ENCODE data around the gene HNF4A.
A peak's percentile ranks its signal among the peaks of the same experiment; 100 is the strongest.
"Not testable (repeated sequence)": the region's sequence is repeated elsewhere in the genome, so short reads cannot be mapped to it uniquely, and the experiment has no call there.

HNF4A gene

DNA sequence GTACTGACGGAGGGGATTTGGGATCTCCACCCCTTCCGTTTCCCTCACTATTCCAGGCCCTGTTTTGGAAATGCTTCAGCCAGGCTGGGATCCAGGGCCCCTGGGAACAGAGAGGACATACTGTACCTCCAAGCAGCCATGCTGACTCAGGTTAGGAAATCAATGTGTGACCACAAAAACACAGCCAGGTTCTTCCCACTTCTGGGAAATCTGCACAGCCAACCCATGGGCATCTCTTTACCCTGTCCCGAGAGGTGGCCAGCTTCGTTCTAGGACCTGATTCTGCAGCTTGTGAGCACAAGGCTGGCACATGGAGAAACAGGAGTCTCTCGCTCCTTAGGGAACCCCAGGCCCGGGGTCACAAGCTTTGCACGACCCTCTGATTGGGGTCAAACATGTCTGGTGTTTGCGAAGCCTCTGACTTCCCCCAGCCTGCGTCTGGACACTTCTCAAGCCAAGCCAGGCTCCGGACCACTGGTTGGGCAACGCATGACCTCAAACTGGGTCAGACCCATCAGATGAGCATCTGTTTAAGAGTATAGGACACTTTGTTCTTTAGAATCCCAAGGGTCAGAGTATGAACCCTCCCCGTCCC lies 111.9 kb downstream of the HNF4A start:
- DNase-seq: no peak

DNA sequence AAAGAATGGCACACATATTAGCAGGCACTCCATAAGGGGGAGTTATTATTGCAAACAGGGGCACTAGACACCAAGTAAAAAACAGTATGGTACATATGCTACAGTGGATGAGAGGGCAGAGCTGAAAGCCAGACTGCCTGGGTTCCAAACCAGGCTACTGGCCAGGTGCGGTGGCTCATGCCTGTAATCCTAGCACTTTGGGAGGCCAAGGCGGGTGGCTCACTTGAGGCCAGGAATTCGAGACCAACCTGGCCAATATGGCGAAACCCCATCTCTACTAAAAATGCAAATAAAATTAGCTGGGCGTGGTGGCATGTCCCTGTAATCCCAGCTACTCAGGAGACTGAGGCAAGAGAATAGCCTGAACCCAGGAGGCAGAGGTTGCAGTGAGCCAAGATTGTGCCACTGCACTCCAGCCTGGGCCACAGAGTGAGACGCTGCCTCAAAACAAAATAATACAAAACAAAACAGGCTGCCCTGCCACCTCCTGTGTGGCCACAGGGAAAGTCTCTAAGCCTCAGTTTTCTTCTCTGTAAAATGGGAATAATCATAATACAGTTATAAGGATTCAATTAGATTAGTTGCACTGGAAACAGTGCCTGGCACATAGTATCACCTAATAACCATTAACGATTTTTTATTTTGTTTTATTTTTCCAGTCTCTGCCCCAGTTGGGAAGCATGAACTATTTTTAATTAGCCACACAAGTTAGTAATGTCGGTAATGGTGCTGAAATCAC lies 112.7 kb downstream of the HNF4A start:
- DNase-seq: no peak

DNA sequence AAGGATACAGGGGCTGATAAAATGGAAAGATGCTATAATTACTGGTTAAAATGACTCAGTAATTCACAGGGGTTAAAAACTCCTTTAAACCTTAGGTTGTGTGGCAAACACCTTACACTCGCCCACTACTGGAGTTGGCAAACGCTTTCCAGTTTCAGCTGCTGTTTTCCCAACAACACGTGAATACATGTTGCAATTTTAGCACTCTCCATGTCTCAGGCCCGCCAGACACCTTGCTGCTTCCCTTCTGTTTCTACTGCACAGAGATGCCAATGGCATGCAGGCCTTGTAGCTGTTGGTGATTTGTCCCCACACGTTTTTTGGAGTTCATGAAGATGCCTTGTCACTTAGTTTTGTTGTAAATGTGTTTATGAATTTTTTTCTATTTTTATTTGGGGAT lies 114.8 kb downstream of the HNF4A start:
- no peak for DNase-seq

DNA sequence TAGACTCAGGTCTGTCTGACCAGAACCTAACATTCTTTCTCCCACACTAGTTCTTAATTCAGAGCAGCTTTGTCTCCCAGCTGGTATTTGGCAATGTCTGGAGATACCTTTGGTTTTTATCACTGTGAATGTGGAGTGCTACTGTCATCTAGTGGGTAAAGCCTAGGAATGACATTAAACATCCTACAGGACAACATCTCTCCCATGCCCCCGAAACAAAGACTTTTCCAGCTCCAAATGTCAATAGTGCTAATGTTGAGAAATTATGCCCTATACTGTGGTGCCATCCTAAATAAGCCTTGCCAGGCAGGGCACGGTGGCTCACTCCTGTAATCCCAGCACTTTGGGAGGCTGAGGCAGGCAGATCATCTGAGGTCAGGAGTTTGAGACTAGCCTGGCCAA lies 116.0 kb downstream of the HNF4A start:
- DNase-seq: no peak

DNA sequence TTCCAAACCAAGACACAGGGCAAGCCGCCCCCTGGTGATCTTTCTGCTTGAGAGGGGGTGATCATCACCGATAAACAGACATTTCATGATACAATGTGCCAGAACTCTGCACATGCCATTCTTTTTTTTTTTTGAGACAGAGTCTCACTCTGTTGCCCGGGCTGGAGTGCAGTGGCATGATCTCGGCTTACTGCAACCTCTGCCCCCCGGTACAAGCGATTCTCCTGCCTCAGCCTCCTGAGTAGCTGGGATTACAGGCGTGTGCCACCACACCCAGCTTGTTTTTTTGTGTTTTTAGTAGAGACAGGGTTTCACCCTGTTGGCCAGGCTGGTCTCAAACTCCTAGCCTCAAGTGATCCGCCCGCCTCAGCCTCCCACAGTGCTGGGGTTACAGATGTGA lies 116.8 kb downstream of the HNF4A start:
- DNase-seq: not testable (repeated sequence)

DNA sequence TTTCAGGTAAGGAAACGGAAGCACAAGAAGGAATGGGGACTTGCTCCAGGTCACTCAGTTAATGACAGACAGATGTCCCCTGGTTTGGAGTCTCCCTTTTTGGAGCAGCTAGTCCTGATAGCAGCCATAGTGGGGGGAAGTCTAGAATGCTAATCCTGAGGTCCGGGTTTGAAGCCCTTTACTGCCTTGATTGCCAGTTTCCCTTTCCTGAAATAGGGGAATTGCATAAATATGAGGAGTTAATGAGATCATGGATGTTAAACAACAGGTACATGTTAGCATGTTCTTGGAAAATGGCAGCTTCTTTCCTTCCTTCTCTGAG lies 119.8 kb downstream of the HNF4A start:
- DNase-seq: no peak

DNA sequence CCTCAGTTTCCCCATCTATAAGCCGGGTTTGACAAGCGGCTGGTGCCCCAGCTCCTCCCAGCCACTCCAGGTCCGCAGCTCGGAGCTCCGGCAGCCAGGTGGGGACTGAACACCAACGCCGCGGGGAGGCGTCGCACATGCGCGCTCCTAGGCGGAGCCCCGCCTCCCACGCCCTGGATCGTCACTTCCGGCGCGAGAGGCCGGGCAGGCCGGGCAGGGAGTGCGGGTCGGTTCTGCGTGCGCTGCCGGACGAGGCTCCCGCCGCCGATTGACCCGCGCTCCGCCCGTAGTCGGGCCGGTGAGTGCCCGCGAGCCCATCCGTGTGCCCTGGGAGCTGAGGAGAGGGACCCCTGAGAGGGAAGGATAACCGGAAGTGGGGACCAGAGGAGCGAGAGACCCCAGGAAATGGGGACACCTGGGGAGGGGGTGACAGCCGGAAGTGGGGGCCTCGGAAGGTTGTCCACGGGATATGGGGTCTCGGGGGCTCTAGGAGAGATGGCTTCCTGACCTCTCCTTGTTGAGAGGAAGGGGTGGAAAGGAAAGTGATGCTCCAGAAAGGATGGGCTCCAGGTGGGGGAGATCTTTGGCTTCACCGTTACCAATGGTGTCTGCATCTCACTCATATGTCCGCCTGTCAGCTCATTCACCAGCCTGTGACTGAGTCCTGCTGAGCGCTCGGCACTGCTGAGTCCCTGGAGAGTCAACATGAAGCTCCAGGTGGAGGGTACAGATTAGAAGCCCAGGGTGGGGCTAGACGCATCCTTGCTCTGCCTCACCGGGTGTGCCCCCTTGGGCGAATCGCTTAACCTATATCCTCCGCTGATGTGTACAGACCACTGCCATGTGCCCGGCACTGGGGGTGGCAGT lies 120.4 kb downstream of the HNF4A start, which contains the start of gene TTPAL:
TTPAL (plus strand) TSS at position 181 of the 867 bp plus-strand sequence. CDS start 4,126 bp downstream, outside the sequence.
- peak; percentile 25 to 91 (median 76) for DNase-seq

DNA sequence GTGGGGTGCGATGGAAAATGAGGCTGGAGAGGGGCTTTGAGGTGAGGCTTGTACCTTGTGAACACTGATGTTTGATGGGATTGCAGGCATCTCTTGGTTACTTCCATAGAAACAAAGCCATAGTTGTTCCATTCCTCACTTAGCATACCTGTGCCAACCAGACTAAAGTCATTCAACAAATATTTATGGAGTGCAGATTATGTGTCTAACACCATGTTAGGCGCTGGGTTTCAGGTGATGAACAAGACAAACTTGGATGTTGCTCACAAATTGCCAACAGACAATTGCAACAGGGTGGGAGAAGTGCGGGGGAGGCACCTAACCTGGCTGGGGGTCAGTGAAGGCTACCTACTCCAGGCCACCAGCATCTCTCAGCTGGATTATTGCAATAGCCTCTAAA lies 121.7 kb downstream of the HNF4A start:
- no peak for DNase-seq

DNA sequence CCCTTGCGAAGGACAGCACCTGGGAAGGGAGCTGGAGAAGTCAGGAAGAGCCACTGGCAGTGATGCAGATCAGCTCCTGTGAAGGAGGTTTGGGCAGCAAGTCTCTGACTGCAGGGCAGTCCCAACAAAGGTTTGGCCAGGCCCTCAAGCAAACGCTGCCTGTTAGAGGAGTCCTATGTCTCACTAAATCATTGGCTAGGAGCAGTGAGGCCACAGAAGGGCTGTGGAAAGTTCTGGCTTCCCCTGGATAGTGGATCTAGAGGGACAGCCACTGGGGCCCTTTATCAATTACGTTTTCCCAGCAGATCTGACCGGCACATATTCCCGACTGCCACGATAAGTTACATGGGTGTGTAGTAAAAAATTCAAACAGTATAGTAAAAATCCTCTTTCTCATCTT lies 122.7 kb downstream of the HNF4A start:
- no peak for DNase-seq

DNA sequence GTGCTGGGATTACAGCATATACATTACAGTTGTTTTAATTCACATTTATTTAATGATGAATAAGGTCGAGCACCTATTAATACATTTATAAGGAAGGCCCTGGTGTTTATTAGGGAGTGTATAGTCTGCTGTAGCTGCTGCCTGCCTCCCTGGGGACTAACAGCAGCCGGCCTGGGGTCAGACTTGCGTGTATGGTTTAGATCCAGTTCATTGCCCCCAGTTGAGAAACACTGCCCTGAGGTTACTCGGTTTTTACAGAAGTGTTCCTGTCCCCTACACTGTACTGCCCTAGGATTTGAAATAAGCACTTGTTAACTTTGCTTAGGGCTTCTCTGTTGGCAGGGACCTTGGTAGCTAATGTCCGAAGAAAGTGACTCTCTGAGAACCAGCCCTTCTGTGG lies 124.1 kb downstream of the HNF4A start:
- no peak for DNase-seq

DNA sequence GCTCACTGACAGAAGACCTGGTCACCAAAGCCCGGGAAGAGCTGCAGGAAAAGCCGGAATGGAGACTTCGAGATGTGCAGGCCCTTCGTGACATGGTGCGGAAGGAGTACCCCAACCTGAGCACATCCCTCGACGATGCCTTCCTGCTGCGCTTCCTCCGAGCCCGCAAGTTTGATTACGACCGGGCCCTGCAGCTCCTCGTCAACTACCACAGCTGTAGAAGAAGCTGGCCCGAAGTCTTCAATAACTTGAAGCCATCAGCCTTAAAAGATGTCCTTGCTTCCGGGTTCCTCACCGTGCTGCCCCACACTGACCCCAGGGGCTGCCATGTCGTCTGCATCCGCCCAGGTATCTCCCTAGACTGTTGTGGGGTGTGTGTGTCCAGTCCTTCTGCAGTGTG lies 124.6 kb downstream of the HNF4A start:
- DNase-seq: no peak

DNA sequence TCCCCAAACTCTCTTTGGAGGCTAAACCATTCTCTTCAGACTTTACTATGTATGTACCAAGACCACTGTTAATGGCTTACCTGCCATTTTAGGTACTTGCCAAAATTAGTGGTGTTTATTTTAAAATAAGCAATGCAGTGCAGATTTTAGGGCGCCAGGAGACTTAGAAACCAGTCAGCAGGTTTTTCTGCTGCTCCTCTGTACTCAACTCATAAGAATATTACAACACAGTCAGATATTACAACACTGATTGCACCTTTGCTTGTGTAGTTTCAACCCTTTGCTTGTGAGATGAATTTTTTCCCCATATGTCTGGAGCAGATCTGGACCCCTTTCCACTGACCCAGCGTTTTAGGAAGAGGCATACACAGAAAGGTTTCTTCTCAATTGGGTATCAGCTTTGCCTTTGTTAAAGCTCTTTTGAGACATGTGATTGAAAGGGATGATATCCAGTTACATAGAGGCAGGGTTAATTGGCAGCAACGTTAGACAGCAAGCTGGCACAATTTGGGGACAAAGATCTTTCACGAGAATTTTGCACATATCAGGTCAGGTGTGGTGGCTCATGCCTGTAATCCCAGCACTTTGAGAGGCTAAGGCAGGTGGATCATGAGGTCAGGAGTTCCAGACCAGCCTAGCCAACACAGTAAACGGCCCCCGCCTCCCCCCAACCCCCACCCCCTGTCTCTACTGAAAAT lies 126.4 kb downstream of the HNF4A start:
- DNase-seq: no peak

DNA sequence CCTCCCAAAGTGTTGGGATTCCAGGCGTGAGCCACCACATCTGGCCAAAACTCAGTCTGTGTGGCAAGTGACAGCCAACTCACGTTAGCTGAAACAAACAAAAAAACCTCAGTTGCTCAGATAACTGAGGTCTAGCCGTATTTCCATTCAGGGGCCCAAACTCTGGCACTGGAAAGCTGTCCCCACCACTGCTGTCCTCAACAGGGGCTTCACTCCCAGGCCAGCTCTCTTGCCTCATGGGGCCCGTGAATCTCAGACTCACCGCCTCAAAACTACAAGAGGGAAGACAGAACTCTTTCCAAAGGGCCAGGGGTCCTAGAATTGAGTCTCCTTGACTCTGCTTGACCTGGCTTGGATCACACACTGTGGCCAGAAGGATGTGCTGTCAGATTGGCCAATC lies 127.6 kb downstream of the HNF4A start:
- no peak for DNase-seq

Data from nucleus accumbens (tissue), 56 donors.